Esophagus squamous epithelium (tissue), 4 donors: ENCODE results near the gene PNMA1.

Experiments
- POLR2A ChIP-seq, 4 donors: fragments of 450-650 bp; IDR thresholded peaks; one replicate each; pipeline ENCODE4 v1.6.1; 2017; ENCODE audit warnings: antibody characterized with exemption in 4 of 4, mild to moderate bottlenecking in 4 of 4, moderate library complexity in 3 of 4
- TF ChIP-seq, protein P1 (sequence below), 6 experiments: fragments of 450-650 bp in 4 of 6; fragments of 200-600 bp in 2 of 6; sonication (generic) in 2 of 6; IDR thresholded peaks; one replicate each; pipeline ENCODE4 v1.5.1; 2016 to 2019; ENCODE audit warnings: antibody characterized with exemption in 6 of 6, mild to moderate bottlenecking in 4 of 6, moderate library complexity in 4 of 6

DNA sequence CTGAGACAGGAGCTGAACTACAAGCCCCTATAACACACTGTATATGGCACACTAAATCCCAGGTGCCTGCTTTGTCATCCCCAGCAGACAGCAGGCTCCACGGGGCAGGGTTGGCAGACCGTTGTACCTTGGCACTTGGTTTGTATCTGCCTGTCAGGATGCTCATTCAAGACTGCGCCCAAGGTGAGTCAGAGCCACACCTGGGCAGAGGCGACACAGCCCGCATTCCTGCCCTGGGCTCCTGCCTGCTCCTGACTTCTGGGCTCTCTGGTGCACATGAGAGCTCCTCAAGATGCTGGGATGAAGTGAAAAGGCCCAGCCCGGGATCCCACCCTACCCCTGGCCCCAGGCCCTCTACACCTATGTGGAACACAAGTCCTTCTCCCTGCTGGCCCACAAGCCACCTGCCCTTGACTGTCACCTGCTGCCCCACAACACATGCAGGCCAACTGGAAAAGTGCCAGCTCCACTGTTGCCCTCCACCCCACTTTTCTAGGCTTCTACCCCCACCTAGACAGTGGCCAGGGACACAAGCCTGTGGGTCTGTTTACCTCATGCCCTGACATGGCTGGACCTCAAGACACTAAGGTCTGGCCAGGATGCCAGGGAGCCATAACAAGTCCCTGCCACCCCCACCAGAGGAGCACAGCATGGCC lies 30.8 kb upstream of the PNMA1 start:
- TF ChIP-seq, protein P1, sequence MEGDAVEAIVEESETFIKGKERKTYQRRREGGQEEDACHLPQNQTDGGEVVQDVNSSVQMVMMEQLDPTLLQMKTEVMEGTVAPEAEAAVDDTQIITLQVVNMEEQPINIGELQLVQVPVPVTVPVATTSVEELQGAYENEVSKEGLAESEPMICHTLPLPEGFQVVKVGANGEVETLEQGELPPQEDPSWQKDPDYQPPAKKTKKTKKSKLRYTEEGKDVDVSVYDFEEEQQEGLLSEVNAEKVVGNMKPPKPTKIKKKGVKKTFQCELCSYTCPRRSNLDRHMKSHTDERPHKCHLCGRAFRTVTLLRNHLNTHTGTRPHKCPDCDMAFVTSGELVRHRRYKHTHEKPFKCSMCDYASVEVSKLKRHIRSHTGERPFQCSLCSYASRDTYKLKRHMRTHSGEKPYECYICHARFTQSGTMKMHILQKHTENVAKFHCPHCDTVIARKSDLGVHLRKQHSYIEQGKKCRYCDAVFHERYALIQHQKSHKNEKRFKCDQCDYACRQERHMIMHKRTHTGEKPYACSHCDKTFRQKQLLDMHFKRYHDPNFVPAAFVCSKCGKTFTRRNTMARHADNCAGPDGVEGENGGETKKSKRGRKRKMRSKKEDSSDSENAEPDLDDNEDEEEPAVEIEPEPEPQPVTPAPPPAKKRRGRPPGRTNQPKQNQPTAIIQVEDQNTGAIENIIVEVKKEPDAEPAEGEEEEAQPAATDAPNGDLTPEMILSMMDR (IDR thresholded peaks at IDR 0.05) = no peak
- TF ChIP-seq POLR2A (IDR thresholded peaks at IDR 0.05) = peak in 1 of 4 donors; percentile 38
